GM21367 (cell line): ENCODE measurements around the gene SNIP1.
"Not testable (repeated sequence)": the region's sequence is repeated elsewhere in the genome, so short reads cannot be mapped to it uniquely, and the experiment has no call there.

Experiments used
- ATAC-seq: cut with Tn5 transposase; IDR thresholded peaks from one replicate; pipeline ENCODE4 v1.9.1; 2021; ENCODE audit not compliant: unreplicated experiment

The SNIP1 gene

GRCh38 chr1:37559957-37560379 is 5.9 kb upstream of the SNIP1 start:
- not testable (repeated sequence) for ATAC-seq

- no peak for ATAC-seq
These were observed 5.0 kb upstream of the SNIP1 start for GRCh38 chr1:37559080-37559479.

GRCh38 chr1:37558411-37558810 is 4.3 kb upstream of the SNIP1 start:
- no peak for ATAC-seq

- ATAC-seq: no peak
These were observed 3.3 kb upstream of the SNIP1 start for GRCh38 chr1:37557402-37557801.

GRCh38 chr1:37556712-37557196 is 2.7 kb upstream of the SNIP1 start, which contains the start of gene DNALI1:
Gene DNALI1, plus strand, starts transcription at chr1:37556940. Its CDS starts 55 bp downstream, at chr1:37556995.
- ATAC-seq: no peak

GRCh38 chr1:37553598-37553926 is 531 bp downstream of the SNIP1 start:
- ATAC-seq: no peak

GRCh38 chr1:37549341-37549740 is 4.8 kb downstream of the SNIP1 start:
- no peak for ATAC-seq

- ATAC-seq: no peak
These were observed 9.1 kb downstream of the SNIP1 start for GRCh38 chr1:37545019-37545418.

- ATAC-seq: no peak
These were observed 9.6 kb downstream of the SNIP1 start for GRCh38 chr1:37544530-37544929.

- no peak for ATAC-seq
These were observed 13.9 kb downstream of the SNIP1 start for GRCh38 chr1:37540036-37540785.

GRCh38 chr1:37539154-37539553 is 14.9 kb downstream of the SNIP1 start:
- not testable (repeated sequence) for ATAC-seq

GRCh38 chr1:37537378-37537777 is 16.7 kb downstream of the SNIP1 start:
- no peak for ATAC-seq

- no peak for ATAC-seq
These were observed 20.6 kb downstream of the SNIP1 start for GRCh38 chr1:37533317-37534093.

GRCh38 chr1:37532418-37533156 is 21.5 kb downstream of the SNIP1 start:
- ATAC-seq: not testable (repeated sequence)

GRCh38 chr1:37529888-37530287 is 24.2 kb downstream of the SNIP1 start:
- not testable (repeated sequence) for ATAC-seq

- ATAC-seq: no peak
These were observed 34.5 kb downstream of the SNIP1 start for GRCh38 chr1:37519613-37520012.

GRCh38 chr1:37518929-37519328 is 35.2 kb downstream of the SNIP1 start:
- not testable (repeated sequence) for ATAC-seq

- ATAC-seq: not testable (repeated sequence)
These were observed 35.9 kb downstream of the SNIP1 start for GRCh38 chr1:37518241-37518640.

- no peak for ATAC-seq
These were observed 36.5 kb downstream of the SNIP1 start for GRCh38 chr1:37517569-37517968.

- no peak for ATAC-seq
These were observed 38.7 kb downstream of the SNIP1 start for GRCh38 chr1:37515185-37516034.
